ENCODE data around the gene SPDYE18.
A peak's percentile ranks its signal among the peaks of the same experiment; 100 is the strongest.
"Not testable (repeated sequence)": the region's sequence is repeated elsewhere in the genome, so short reads cannot be mapped to it uniquely, and the experiment has no call there.

SPDYE18 gene, protein sequence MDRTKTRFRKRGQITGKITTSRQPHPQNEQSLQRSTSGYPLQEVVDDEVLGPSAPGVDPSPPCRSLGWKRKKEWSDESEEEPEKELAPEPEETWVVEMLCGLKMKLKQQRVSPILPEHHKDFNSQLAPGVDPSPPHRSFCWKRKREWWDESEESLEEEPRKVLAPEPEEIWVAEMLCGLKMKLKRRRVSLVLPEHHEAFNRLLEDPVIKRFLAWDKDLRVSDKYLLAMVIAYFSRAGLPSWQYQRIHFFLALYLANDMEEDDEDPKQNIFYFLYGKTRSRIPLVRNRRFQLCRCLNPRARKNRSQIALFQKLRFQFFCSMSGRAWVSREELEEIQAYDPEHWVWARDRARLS

DNA sequence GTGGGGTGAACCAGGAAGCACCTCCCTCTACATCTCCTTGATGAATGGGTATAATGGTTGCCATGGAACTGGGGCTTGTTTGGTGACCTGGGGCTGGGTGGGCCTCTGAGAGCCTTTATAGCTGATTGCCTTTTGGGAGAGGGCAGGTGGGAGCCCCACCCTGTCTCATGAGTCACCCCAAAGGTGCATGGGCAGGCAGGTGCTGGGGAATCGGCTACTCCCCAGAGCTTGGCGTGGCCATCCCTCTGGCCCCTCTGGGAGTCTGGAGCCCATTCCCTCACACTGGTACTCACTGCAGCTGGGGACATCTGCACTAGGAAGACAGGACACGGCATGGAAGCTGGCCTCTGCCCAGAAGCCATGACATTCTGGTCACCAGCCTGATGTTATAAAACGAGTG, at the start of gene SPDYE18:
Gene SPDYE18 (minus strand): TSS at position 2 of the 400 bp plus-strand sequence. CDS start 2,046 bp downstream, outside the sequence.
- DNase-seq = not testable (repeated sequence)

DNA sequence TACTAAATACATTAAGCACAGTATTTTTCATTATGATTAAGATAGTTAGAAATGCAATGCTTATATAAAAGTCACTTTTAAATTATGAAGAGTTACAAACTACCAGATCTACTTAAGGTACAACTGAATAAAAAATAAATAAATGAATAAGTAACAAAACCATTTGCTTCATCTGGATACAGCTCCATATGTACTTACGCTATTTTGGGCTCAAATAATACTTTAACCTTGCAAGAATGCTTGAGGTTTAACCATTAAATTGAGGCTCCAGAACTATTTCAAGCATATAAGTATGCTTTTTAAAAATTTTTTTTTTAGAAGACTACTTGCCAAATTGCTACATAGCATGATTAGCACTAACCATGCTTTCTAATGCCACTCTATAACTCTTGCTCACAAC, 46.0 kb upstream of the SPDYE18 start:
- DNase-seq = not testable (repeated sequence)

DNA sequence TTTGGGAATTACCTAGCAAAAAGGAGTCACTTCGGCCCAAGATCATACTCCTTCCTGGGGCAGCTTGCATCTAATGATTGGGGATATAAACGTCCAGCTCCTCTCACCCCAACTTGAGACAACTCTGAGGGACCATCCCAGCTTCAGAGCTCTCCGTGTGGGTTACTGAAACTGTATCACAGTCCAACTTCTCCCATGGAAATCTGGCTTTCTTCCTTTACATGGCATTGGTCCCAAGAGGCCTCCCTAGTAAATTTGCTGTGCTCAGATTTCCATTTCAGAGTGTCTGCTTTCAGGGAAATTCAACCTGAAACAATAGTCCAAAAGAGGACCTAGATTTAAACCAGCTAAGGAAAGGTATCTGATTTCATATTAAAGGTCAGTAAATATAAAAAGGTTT, 45.3 kb upstream of the SPDYE18 start:
- DNase-seq = not testable (repeated sequence)

DNA sequence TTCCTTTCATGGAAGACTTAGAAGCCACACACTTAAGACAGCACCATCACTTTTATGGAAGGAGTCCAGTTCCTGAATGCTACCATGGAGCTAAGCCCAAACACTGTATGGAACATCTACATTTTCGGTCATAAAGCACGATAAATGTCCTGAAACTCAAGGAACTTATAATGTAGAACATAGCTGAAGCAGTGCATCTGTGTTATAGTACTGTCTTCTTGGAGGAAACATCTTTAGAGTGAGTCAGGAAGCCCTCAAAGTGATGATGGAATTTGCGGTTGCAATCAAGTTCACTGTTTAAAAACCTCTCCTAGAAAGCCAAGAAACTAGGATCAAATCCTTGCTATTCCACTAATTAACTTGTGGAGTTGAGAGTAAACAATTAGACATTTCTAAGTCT, 43.5 kb upstream of the SPDYE18 start:
- peak; percentile 22 for DNase-seq

DNA sequence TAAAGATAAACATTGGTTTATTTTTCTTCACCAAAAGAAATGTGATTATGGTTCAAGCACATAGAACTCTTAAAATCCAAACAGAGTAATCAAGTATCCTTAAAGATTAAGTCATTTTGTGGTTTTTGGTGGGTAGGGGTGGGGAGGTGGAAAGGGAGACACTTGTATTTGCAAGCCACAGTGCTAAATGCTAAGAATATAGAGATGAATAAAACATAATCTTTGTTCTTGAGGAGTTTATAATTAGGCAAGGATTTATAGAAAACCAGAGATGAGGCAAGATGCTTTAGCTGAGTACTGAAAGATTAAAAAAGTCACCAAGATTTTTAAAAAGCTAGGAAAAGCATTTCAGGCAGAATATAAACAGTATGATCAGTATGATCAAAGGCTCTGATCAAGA, 40.3 kb upstream of the SPDYE18 start:
- DNase-seq = not testable (repeated sequence)

DNA sequence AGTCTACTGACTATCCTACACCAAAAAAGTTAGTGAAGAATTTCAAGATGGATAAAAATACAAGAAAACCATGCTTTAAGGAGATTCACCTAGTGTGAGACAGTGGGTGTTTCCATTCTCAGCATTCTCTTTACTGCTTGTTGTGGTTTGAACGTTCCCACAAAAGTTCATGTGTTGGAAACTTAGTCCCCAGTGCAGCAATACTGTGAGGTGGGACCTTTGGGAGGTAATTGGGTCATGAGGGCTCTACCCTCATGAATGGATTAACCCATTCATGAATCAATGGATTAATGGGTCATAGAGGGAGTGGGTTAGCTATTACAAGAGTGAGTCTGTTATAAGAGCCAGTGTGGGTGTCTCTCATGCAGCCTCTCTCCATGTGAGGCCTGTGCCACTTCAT, 38.8 kb upstream of the SPDYE18 start:
- DNase-seq = not testable (repeated sequence)

DNA sequence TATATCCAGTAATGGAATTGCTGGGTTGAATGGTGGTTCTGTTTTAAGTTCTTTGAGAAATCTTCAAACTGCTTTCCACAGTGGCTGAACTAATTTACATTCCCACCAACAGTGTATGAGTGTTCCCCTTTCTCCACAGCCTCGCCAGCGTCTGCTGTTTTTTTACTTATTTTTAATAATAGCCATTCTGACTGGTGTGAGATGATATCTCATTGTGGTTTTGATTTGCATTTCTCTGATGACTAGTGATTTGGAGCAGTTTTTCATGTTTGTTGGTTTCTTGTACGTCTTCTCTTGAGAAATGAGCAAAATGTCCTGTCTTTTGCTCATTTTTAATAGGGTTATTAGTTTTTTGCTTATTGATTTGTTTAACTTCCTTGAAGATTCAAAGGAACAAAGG, 38.1 kb upstream of the SPDYE18 start:
- DNase-seq = not testable (repeated sequence)

DNA sequence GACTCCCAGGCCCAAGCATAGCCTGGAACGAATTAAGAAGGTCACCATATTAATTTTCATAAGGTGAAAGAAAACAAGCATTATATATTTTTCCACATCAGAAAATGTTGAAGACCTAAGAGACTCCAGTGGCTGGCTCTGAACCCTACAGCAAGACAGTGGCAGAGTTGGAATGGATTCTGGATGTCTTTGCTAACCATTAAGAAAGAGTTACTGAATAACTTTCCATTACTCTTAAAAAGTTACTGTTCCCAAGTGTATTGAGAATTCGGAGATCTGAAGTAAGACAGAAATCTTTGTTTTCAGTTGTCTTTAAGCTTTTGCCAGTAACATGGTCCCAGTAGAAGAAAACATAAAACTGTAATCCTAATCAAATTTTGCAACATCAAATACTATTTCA, 29.9 kb upstream of the SPDYE18 start:
- DNase-seq = not testable (repeated sequence)

DNA sequence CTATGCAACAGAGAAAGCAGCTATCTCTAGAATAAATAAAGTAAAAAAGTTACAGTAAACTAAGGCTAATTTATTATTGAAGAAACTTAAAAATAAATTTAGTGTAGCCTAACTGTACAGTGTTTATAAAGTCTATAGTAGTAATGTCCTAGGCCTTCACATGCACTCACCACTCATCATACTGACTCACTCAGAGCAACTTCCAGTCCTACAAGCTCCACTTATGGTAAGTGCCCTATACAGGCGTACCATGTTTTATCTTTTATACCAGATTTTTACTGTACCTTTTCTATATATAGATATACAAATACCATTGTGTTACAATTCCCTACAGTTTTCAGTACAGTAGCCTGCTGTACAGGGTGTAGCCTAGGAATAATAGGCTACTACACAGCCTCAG, 19.8 kb upstream of the SPDYE18 start:
- not testable (repeated sequence) for DNase-seq

DNA sequence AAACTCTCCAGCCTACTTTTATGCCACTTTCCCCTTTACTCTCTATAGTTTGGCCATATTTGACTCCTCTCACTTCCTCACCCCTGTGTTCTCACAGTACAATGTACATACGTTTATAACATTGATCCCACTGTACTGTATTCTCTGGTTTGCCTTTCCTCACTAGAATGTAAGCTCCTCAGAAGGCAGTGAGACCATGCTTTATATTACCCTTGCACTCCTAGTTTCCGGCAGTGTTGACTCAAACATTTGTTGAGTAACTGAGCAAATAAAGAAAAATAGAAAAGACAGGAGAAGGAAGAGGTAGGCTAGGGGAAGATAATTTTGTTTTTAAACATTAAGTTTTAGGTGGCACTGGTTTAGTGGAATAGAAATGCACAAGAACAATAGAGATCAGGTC, 17.9 kb upstream of the SPDYE18 start:
- DNase-seq = not testable (repeated sequence)

DNA sequence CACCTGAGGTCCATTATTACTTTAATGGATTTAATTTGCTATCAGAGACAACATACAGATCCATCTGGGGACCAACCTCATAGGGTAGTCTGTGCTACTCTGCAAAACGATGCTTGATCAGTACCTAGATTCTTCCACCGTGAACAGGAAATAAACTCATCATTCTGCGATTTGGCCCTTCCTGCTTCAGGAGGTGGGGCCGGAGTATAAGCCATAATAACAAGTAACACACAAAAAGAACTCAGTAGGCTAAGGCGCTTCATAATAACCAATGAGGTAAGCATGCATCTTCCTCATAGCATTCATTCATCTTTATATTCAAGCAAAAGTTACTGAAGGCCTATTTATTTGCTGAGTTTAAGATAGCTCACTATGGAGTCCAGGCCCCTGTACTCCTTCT, 17.3 kb upstream of the SPDYE18 start:
- not testable (repeated sequence) for DNase-seq

DNA sequence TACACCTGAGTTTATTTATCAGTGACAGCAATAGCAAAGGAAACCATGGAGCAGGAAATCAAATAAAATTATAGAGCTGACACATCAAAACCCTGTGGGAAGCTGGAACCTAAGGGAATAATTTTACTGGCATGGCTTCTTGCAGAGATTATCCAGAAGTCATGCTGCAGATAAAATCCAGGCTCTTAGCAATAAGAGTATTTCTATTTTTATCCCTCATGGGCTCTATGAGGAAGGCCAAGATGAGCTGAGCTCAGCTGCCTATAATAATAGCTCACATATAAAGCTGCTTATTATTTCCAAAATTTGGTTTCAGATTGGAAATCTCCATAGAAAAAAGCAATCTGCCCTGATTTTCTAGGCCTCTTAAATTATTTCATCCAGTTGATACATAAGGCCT, 16.8 kb upstream of the SPDYE18 start:
- DNase-seq = not testable (repeated sequence)

DNA sequence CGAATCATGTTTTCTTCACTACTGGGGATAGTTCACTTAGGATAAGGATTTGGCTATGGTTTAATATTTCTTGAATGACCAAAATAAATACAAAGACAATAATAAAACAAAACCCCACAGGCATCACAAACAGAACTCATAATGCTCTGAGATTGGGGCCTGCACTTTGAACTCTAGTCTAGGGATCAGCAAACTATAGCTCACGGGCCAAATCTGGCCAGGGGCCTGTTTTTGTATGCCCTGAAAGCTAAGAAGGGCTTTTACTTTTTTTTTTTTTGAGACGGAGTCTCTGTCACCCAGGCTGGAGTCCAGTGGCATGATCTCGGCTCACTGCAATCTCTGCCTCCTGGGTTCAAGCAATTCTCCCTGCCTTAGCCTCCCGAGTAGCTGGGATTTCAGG, 14.7 kb upstream of the SPDYE18 start:
- DNase-seq = not testable (repeated sequence)

DNA sequence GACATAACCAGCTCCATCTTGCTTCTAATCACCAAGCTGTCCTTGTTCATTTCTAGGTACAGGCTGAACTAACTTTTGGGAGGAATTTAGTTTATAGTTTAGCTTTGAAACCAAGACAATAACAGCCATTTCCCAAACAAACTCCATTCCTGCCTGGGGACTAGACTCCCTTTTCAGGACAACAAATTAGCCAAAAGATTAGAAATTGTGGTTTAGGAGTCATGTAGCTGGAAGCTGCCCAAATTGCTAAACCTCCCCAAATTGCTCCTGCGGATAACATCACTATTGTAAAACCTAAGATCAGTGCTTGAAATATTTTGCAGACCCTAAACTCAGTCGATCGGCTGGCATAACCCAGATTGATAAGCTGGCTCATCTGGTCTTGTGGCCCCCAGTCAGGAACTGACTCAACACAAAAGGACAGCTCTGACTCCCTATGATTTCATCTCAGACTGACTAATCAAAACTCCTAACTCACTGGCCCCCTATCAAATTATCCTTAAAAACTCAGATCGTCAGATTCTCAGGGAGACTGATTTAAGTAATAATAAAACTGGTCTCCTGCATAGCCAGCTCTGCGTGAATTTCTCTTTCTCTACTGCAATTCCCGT, 12.5 kb upstream of the SPDYE18 start:
- DNase-seq = peak; percentile 22

DNA sequence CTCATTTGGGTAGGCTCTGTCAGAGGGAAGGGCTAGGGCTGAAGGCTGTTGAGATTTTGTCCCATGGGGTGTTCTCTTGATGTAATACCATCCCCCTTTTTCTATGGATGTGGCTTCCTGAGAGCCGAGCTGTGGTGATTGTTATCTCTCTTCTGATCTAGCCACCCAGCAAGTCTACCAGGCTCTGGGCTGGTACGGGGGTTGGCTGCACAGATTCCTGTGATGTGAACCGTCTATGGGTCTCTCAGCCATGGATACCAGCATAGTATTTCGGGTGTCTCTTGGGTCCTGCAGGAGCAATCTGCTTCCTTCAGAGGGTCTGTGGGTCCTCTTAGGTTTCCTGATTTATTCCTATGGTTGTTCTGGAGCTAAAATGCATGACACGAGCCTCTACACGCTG, 8.8 kb upstream of the SPDYE18 start:
- DNase-seq = not testable (repeated sequence)

DNA sequence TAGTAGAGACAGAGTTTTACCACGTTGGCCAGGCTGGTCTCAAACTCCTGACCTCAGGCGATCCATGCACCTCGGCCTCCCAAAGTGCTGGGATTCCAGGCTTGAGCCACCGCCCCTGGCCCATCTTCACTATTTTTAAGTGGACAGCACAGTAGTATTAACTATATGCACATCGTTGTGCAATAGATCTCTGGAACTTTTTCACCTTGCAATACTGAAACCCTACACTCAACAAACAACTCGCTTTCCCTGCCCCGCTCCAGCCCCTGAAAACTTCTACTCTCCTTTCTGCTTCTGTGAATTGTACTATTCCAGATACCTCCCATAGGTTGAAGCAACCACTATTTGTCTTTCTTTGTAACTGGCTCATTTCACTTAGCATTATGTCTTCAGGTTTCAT, 3.5 kb upstream of the SPDYE18 start:
- DNase-seq = not testable (repeated sequence)

DNA sequence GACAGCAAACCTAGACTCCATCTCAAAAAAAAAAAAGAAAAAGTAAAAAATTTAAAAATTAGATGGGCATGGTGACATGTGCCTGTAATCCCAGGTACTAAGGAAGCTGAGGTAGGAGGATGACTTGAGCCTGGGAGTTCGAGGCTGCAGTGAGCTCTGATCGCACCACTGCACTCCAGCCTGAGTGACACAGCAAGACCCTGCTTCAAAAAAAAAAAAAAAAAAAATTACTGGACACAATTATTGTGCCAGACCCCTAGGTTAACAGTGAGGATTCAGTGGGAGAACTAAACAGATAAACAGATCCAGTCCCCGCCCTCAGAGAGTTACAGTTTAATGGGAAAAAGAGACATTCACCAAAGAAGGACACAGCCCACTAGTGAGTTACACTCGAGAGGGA, 1.4 kb upstream of the SPDYE18 start:
- DNase-seq = not testable (repeated sequence)

DNA sequence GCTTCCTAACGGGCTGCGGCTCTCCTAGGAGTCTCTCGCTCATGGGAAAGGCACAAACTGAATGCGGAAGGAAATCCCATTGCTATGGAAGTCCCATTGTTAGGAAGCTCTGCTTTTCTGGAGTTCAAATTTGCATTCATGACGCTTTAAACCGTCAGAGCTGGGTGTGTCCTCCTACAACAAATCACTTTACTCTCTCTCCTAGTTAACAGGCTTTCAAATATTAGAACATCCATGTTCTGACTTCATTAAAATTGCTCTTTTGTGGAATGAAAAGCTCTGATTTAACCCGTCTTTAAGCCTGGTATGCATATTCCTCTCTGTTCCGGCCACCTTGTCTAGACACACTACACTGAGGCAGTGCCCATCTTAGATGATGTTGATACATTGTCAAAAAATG, 30.1 kb downstream of the SPDYE18 start, which contains the start of gene SPDYE17:
Gene SPDYE17 (minus strand): TSS at position 101 of the 400 bp plus-strand sequence. CDS start 1,791 bp downstream, outside the sequence.
- DNase-seq = not testable (repeated sequence)

DNA sequence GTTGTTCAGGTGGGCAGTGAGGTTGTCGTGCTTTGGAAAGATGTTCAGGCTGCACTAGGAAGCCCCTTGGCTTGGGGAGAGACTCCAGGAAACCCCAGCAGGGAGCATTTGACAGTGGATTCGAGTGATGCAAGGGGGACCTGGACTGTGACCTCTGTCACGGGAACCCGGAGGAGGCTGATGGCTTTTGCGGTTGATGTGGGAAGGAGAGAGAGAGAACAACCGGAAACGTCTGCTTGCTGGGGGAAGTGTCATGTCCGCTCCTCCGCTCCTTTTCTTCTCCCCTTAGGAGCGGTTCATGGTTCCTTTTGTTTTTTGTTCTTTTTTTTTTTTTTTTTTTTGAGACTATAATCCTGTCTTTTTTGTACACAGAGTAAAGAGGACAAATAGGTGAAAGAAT, 36.0 kb downstream of the SPDYE18 start:
- DNase-seq = not testable (repeated sequence)

DNA sequence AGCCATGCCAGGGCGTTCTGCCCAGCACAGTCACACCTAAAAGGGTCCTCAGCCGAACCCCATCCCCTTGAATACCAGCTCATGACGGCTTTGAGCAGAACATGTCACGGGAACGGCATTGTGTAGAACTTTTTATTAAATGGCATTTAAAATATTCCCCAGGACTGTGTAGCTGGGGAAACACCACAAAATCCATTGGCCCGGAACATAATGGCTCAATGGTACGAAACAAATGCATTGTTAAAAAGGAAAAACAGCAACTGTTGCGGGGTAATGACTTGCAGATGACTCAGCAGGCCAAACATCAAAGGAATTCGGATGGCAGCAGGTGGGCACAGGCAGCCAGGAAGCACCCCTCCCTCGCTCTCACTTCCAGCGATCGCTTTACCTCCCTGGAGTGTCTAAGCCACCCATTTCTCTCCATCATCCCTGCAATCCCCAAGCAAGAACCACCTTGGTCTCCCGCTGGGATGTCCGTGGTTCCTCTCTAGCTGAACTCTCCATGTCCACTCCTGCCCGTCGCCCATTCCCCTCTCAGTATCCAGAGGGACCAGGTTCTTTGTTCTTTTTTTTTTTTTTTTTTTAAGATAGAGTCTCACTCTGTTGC, 52.2 kb downstream of the SPDYE18 start:
- peak; percentile 24 for DNase-seq

DNA sequence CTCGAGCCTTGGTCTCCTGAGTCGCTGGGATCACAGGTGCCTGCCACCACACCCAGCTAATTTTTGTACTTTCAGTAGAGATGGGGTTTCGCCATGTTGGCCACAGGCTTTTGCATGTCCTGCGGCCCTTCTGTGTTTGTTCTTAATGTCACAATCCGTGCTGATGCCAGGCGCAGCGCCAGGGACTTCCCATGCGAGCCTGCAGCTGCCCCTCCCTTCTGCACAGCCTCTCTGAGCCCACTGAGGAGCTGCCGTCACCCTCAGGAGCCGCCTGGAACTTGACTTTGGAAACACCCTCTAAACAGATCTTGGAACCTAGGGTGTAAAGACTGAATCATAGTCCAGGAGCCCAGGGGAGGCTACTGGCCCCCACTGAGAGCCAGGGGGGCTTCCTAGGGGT, 54.4 kb downstream of the SPDYE18 start:
- not testable (repeated sequence) for DNase-seq

DNA sequence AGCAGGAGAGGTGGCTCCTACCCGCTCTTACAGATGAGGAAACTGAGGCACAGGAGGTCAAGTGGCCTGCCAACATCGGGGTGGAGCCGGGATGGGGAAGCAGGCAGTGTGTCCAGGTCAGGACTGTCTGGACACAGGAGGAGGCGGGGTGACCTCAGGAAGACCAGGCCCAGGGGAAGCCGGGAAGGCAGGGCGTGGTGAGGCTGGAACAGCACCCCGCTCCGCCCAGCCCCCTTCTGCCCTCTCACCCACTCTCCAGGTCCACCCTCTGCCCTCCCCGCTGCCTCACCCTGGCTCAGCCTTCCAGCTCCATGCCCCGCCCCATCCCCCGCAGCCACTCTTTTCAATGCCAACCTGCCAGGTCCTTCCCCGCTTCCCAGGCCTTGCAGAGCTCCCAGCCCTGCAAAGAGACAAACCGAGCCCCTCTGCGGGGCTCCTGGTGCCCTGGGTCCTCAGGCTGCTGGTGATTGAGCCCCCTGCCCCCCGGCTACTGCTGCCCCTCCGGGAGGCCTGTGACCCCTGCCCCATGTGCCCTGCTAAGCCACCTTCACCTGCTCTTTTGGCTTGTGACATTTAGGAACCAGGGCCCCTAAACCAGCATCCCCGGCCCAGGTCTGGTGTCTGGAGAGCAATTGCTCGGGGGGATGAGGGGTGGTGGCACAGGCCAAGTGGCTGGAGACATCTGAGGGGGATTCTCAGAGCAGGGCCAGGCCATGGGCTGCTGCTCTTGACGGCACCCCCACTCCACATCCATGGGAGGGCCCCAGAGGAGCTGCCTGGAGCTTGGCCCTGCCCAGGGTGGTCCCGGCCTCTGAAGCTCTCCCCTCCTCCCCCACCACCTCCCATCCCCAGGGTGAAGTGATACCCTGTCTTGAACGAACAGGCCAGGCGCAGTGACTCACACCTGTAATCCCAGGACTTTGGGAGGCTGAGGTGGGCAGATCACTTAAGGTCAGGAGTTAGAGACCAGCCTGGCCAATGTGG, 55.9 kb downstream of the SPDYE18 start:
- DNase-seq = not testable (repeated sequence)
